Islet precursor cell (in vitro differentiated cells): Measurements from ENCODE around the gene M6PR.
"Not testable (repeated sequence)": the region's sequence is repeated elsewhere in the genome, so short reads cannot be mapped to it uniquely, and the experiment has no call there.

Experiments used
- DNase-seq: peaks from one replicate; pipeline ENCODE4 v3.0.0-alpha.2; 2018

Gene M6PR

GRCh38 chr12:8911606-8912268 lies 37.7 kb downstream of the M6PR start:
- DNase-seq = no peak

- no peak for DNase-seq
These were observed 39.7 kb downstream of the M6PR start for GRCh38 chr12:8909752-8910151.

- no peak for DNase-seq
These were observed 41.9 kb downstream of the M6PR start for GRCh38 chr12:8907513-8907912.

GRCh38 chr12:8906266-8907180 lies 42.9 kb downstream of the M6PR start:
- DNase-seq = no peak

GRCh38 chr12:8905546-8905945 lies 43.9 kb downstream of the M6PR start:
- peak; percentile 90 for DNase-seq

GRCh38 chr12:8904665-8905064 lies 44.8 kb downstream of the M6PR start:
- no peak for DNase-seq

GRCh38 chr12:8903646-8904045 lies 45.8 kb downstream of the M6PR start:
- no peak for DNase-seq

GRCh38 chr12:8902703-8903102 lies 46.7 kb downstream of the M6PR start:
- DNase-seq = not testable (repeated sequence)

- no peak for DNase-seq
These were observed 49.6 kb downstream of the M6PR start for GRCh38 chr12:8899830-8900229.

- no peak for DNase-seq
These were observed 52.4 kb downstream of the M6PR start for GRCh38 chr12:8897081-8897480.

GRCh38 chr12:8894986-8895385 lies 54.5 kb downstream of the M6PR start:
- no peak for DNase-seq

- no peak for DNase-seq
These were observed 55.1 kb downstream of the M6PR start for GRCh38 chr12:8894378-8894777.

GRCh38 chr12:8891976-8892375 lies 57.5 kb downstream of the M6PR start:
- no peak for DNase-seq
